ENCODE measurements around the gene DNAL4. TPM values are rescaled to one million over a fixed set of nuclear protein-coding genes. Genes with fewer than 3 reads are reported as not detected.

The DNAL4 gene
- total and polyA plus RNA-seq, 2 of the 4 experiments (the other 2 are of a cell fraction): 6.1 to 12.1 TPM

DNA sequence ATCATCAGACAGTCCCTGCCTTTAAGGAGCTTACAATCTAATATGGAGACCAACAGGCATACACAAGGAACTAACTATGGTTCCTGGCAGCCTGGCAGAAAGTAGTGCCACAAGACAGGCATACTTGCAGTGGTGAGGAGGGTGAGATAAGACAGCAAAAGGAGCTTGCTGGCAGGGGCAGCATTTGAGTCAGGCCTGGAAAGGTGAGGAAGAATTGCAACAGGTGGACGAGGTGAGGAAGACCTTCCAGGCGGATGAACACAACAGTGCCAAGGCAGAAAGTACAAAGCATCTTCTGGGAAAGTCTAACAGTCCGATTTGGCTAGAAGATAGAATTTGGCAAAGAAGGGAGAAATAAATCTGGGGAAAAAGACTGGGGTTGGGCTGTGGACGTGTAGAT, 4.3 kb downstream of the DNAL4 start:
- WGBS, 2 experiments (ENCODE audit: extremely low coverage in 2 of 2, insufficient read length in 1 of 2): 100% methylated on average over 2 of the region's 4 CpGs; no CpG with 5 or more reads in 1 of the 2 experiments
- in situ Hi-C loops (cut with MboI; ENCODE audit: low sequenced_read_pairs): no loop called here
- TF ChIP-seq SMC3 (IDR thresholded peaks at IDR 0.05; ENCODE audit: low read depth, low read length) (no peak), MAFK (IDR thresholded peaks at IDR 0.05; ENCODE audit: low read depth, low read length) (no peak), POLR2A (IDR thresholded peaks at IDR 0.05; ENCODE audit: low read depth, low read length) (no peak), CEBPB (IDR thresholded peaks at IDR 0.05; ENCODE audit: low read depth, low read length) (no peak), RCOR1 (IDR thresholded peaks at IDR 0.05; ENCODE audit: insufficient replicate concordance, low read length) (no peak), RAD21 (IDR thresholded peaks at IDR 0.05; ENCODE audit: low read length) (no peak), FOS (IDR thresholded peaks at IDR 0.05; ENCODE audit: low read depth, low read length) (no peak), CHD1 (IDR thresholded peaks at IDR 0.05; ENCODE audit: low read depth, low read length) (no peak), MAZ (IDR thresholded peaks at IDR 0.05; ENCODE audit: borderline replicate concordance, low read depth, low read length) (no peak), NFE2L2 (IDR thresholded peaks at IDR 0.05; ENCODE audit: low read depth, low read length) (no peak), RFX5 (IDR thresholded peaks at IDR 0.05; ENCODE audit: low read depth, low read length) (no peak)
- TF ChIP-seq, protein P1, sequence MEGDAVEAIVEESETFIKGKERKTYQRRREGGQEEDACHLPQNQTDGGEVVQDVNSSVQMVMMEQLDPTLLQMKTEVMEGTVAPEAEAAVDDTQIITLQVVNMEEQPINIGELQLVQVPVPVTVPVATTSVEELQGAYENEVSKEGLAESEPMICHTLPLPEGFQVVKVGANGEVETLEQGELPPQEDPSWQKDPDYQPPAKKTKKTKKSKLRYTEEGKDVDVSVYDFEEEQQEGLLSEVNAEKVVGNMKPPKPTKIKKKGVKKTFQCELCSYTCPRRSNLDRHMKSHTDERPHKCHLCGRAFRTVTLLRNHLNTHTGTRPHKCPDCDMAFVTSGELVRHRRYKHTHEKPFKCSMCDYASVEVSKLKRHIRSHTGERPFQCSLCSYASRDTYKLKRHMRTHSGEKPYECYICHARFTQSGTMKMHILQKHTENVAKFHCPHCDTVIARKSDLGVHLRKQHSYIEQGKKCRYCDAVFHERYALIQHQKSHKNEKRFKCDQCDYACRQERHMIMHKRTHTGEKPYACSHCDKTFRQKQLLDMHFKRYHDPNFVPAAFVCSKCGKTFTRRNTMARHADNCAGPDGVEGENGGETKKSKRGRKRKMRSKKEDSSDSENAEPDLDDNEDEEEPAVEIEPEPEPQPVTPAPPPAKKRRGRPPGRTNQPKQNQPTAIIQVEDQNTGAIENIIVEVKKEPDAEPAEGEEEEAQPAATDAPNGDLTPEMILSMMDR (conservative IDR thresholded peaks at IDR 0.05; ENCODE audit: low read depth, low read length): no peak
- TF ChIP-seq, protein P2, sequence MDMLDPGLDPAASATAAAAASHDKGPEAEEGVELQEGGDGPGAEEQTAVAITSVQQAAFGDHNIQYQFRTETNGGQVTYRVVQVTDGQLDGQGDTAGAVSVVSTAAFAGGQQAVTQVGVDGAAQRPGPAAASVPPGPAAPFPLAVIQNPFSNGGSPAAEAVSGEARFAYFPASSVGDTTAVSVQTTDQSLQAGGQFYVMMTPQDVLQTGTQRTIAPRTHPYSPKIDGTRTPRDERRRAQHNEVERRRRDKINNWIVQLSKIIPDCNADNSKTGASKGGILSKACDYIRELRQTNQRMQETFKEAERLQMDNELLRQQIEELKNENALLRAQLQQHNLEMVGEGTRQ (IDR thresholded peaks at IDR 0.05; ENCODE audit: low read depth, low read length): no peak
- TF ChIP-seq, protein P3, sequence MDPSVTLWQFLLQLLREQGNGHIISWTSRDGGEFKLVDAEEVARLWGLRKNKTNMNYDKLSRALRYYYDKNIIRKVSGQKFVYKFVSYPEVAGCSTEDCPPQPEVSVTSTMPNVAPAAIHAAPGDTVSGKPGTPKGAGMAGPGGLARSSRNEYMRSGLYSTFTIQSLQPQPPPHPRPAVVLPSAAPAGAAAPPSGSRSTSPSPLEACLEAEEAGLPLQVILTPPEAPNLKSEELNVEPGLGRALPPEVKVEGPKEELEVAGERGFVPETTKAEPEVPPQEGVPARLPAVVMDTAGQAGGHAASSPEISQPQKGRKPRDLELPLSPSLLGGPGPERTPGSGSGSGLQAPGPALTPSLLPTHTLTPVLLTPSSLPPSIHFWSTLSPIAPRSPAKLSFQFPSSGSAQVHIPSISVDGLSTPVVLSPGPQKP (IDR thresholded peaks at IDR 0.05; ENCODE audit: borderline replicate concordance, low read depth, low read length): no peak
- no peak overlapping the region for H4K5ac ChIP-seq (ENCODE audit: low read depth, low read length)
- no peak overlapping the region for H4K91ac ChIP-seq (ENCODE audit: insufficient read depth, low read depth, low read length)
- H2BK20ac ChIP-seq (ENCODE audit: low read depth, low read length): no peak overlapping the region
- no peaks in the 10 kb centered on the region for H3K27me3 ChIP-seq (ENCODE audit: control insufficient read depth, insufficient read depth, low read length)
- no peak overlapping the region for H2BK15ac ChIP-seq (ENCODE audit: low read depth, low read length)
- H2BK120ac ChIP-seq (ENCODE audit: low read depth, low read length): no peak overlapping the region
- H3K23ac ChIP-seq (ENCODE audit: low read depth, low read length): no peak overlapping the region
- ATAC-seq (ENCODE audit: low read depth) (no peak), DNase-seq (no peak)
- H3K79me1 ChIP-seq (ENCODE audit: low read depth in 1 of 2, low read length in 2 of 2): peaks cover 12 to 55% of the 10 kb centered on the region in 2 experiments
- dilution Hi-C loops (cut with HindIII; ENCODE audit: low sequenced_read_pairs, unreplicated experiment): no loop called here
- no peak overlapping the region for H3K14ac ChIP-seq (replicated peaks; ENCODE audit: low read depth, low read length)
- peaks cover 7% of the 10 kb centered on the region; the same call in 1 of the 2 replicates for H4K20me1 ChIP-seq (ENCODE audit: insufficient read depth, low read length)
- POLR2A ChIA-PET (ENCODE audit: unreplicated experiment): no interaction called here
- H3K9me1 ChIP-seq (ENCODE audit: insufficient read depth, low read length): peaks cover 34% of the 10 kb centered on the region
- no TSS peak for BruUV-seq (replicated peaks)
- no peak overlapping the region for H3K9ac ChIP-seq (ENCODE audit: low read depth, low read length)
- peaks cover 16% of the 10 kb centered on the region for H3K4me1 ChIP-seq (ENCODE audit: control insufficient read depth, insufficient read depth, low read length)
- H3K18ac ChIP-seq (ENCODE audit: low read depth, low read length): no peak overlapping the region
- peak overlapping the region; percentile 5; the same call in 1 of the 2 replicates for H2AK5ac ChIP-seq (ENCODE audit: low read depth, low read length)
- H3K56ac ChIP-seq (ENCODE audit: extremely low read depth, insufficient read depth, low read length): no peak overlapping the region
- H3K4ac ChIP-seq (ENCODE audit: low read depth, low read length): no peak overlapping the region
- H2AFZ ChIP-seq (replicated peaks; ENCODE audit: low read length, poor library complexity): no peak overlapping the region
- intact Hi-C loops (cut with micrococcal nuclease): loop anchor here (5.0 kb wide), 1 partner anchor 53 kb away; the partner anchor contains the start of gene NPTXR
- no peak overlapping the region for H2BK5ac ChIP-seq (ENCODE audit: low read depth, low read length, poor library complexity, severe bottlenecking)
- no peak overlapping the region for H3K4me2 ChIP-seq (ENCODE audit: low read depth, low read length)
- H4K8ac ChIP-seq (ENCODE audit: low read depth in 2 of 2, low read length in 2 of 2): no peak overlapping the region
- peaks cover 6% of the 10 kb centered on the region for H3K36me3 ChIP-seq (ENCODE audit: control insufficient read depth, insufficient read depth, low read length)
- H3K9me3 ChIP-seq (ENCODE audit: control insufficient read depth, insufficient read depth, low read length): no peaks in the 10 kb centered on the region
- peak overlapping the region; percentile 30 for H2AK9ac ChIP-seq (replicated peaks; ENCODE audit: low read depth, low read length, poor library complexity)
- CTCF ChIA-PET: interaction anchor here (0.6 kb wide), 1 partner anchor 76 kb away, joined by 3 read pairs; no protein-coding TSS in a partner anchor
- no peak overlapping the region for H3K27ac ChIP-seq (ENCODE audit: insufficient read depth, low read length)
- H3K4me3 ChIP-seq (ENCODE audit: insufficient read depth, low read depth, low read length): no peak overlapping the region
